Stimulated activated CD4-positive, alpha-beta T cell treated with anti-CD3 and anti-CD28 coated beads, Interleukin-4, amount 100 ng/mL, for 24 hours (primary cell): ENCODE results near the gene PSMC5.

Source experiments
- DNase-seq: peaks from one replicate; pipeline ENCODE4 v3.0.0-alpha.2; 2020

Gene PSMC5

DNA sequence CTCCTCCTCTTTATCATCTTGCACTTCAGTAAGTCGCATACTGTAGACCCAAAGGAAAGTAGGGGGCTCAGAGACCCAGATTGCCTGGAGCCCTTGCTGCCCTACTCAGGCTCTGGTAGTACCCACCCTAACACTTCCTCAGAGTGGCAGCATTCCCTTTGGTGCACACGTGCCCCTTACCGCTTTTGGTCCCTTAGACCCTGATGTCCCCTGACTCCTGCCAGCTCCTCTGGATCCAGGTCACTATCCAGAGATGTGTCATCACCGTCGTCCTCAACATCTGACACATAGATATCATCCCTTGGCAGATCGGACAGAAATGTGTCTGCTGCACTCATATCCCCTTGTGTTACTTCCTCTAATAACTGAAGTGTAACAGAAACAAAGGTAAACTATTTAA is 5.4 kb upstream of the PSMC5 start:
- no peak for DNase-seq

DNA sequence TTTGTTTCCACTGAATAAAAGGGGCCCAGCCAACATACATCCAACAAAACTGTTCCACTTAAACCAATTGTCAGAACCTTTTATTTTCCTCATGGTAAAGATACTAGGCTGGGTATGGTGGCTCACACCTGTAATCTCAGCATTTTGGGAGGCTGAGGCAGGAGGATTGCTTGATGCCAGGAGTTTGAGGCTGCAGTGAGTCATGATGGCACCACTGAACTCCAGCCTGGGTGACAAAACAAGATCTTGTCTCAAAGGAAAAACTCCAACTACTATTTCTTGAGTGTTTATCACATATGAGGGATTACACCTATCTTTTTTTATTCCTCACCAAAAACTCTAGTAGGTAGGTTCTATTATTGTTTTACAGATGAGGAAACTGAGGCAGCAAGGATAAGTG is 4.7 kb upstream of the PSMC5 start:
- DNase-seq: no peak

DNA sequence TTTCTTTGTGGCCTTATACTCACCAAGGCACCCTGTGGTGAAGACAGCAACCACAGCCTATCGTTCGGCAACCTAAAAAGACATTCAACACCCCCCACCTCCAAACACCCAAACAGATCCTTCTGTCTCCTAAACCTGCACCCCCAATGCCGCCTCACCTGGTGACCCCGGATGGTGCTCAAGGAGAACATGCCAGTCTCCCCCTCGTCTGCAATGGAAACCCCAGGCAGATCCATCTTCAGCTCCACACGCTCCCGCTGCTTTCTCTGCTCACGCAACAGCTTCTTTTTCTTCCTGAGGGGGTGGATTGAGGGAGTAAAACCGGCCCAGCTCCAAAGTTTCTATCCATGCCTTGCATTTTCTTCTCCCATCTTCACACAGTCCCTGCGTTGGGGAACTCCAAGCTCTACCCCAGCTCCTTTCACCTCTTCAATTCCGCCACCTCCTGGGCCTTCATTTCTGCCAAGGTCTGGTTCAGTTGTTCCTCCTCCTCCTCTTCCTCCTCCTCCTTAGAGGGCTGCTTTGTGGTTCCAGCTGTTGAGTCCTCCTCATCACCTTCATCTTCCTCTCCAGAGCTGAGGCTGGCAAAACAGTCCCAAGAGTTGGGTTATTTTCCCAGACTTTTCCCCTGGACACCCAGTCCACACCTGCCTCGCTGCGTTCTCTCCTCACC is 3.4 kb upstream of the PSMC5 start:
- no peak for DNase-seq

DNA sequence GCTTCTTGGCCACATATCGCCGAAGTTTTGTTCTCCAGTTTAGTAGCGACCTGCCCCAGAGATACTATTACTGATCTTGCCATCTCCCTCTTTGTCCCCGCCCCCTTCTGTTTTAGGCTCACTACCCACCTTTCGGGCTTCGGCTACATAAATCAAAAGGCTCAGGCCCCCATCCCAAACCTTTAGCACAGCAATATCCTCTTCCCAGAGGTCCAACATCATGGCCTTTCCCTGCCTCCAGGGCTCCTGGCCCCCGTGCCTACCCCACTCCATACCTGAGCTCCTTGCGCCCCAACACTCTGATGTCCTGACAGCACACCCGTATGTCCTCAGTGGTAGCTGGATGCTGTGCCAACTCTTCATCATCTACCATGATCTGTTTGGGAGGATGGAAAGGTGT is 2.9 kb upstream of the PSMC5 start:
- DNase-seq: no peak

DNA sequence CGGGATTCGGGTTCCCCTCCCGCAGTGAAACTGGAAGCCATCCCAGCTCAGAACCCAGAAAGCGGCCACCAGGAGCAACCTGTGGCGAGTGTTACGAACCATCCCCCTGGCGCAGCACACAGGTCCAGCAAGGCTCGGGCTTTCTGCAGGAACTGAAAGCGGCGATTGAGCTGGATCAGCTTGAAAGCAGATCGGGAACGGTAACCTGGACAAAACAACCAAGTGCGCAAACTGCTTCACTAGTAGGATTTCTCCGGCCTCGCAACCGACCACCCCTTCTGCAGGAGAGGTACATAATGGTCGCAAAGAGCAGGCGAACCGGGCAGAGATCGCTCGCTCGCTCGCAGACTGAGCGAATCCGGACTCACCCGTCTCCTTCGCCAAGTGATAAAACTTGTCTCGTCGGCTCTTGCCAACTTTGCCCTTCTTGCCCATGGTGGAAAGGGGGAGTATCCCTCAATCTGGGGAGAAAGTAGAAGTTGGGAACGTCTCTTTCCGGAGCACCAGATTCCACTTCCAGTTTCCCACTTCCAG is 696 bp upstream of the PSMC5 start:
- DNase-seq: no peak

DNA sequence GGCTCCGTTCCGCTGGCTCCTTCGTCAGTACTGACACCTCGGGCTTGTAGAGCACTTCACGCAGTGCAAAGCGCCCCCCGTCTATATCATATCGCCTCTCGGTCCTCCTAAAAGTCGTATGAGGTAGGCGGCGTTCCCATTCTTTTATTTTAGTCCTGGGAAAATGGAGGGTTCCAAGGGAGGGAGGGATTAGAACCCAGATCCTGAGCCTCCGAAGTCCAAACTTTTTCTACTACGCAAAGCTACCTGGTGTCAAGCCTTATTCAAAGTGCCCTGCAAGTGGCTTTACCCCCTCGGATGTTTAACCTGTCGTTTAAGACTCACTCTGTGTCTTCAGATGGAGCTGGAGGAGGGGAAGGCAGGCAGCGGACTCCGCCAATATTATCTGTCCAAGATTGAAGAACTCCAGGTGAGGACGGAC is 580 bp downstream of the PSMC5 start:
- DNase-seq: no peak

DNA sequence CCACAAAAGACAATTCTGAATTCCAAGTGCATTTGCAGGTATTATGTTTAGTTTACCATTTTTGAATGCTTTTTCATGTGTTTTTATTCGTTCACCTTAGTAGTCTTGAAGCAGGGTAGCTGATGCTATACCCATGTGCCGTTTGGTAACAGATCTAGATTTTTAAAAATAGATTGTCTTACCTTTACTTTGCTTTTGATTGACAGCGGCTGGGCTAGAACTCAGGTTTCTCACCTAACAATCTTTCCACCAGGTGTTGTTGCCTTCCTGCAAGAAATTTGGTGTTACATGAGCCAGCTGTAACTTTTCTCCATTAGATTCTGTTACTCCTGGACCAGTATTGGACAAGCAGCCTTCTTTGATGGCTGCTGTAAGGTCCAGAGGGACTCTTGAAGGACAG is 1.7 kb downstream of the PSMC5 start:
- DNase-seq: no peak

DNA sequence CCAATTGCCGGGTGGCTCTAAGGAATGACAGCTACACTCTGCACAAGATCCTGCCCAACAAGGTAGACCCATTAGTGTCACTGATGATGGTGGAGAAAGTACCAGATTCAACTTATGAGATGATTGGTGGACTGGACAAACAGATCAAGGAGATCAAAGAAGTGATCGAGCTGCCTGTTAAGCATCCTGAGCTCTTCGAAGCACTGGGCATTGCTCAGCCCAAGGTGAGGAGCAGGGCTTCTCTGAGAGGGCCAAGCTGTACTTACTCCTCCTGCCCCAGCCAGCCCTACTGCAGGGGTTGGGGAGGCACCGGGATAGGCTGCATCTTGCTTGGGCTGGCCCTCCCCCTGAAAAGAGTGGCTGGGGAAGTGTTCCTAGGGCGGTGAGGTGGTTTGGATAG is 3.0 kb downstream of the PSMC5 start:
- no peak for DNase-seq

DNA sequence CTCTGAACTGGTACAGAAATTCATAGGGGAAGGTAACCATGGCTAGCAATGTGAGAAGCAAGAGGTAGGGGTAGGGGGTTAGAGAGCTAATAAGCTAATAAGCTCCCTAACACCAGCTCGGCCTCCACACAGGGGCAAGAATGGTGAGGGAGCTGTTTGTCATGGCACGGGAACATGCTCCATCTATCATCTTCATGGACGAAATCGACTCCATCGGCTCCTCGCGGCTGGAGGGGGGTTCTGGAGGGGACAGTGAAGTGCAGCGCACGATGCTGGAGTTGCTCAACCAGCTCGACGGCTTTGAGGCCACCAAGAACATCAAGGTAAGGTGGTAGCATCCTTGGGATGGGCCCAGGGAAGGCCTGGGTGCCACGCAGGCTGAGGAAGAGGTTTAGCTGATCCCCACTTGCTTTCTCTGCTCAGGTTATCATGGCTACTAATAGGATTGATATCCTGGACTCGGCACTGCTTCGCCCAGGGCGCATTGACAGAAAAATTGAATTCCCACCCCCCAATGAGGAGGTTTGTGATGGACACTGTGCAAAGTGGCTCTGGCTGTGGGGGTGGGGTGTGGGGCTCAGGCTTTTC is 3.8 kb downstream of the PSMC5 start:
- no peak for DNase-seq

DNA sequence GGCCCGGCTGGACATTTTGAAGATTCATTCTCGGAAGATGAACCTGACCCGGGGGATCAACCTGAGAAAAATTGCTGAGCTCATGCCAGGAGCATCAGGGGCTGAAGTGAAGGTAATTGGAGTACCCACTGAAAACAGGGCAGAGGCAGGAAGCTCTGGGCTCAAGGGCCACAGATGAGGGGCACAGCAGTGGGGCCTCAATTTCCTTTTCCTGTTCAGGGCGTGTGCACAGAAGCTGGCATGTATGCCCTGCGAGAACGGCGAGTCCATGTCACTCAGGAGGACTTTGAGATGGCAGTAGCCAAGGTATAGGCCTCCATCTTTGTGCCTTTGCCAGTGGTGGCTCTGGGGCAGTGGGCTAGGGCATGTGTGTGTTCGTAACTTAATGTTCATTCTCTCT is 4.3 kb downstream of the PSMC5 start:
- DNase-seq: no peak

DNA sequence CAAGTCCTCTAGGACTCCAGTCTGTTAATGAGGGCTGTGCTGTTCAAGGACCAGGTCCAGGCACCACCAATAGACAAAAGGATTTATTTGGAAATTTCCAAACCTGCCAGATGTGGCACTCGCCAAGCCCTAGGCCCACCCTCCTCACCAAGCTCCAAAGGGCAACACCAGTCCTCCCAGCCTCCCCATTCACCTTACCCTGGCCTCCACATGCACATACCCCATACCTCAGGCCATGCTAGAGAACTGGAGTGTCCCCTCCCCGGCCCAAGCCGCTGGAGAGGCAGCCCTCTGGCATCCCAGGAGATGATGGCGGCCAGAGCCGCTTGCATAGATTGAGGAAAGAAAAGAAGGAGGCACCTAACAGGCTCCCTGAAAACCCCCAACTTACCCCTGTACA is 4.8 kb downstream of the PSMC5 start:
- DNase-seq: no peak

DNA sequence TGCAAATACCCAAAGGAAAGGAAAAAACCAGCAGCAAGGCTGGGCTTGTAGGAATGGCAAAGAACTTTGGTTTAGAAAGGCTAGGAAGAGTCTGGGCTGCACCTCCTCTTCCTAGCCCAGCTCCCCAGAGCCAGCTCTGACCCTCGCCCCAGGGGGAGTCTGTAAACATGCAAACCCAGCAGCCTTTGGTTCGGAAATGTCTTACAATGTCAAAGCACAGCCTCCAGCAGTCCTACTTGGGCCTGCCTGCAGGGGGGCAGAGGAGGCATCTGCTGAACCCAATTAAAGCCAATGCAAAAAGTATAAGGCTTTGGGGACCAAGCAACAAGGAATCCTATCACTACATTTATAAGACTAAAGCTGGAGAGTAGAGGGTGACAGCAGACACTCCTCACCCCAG is 5.2 kb downstream of the PSMC5 start:
- no peak for DNase-seq

DNA sequence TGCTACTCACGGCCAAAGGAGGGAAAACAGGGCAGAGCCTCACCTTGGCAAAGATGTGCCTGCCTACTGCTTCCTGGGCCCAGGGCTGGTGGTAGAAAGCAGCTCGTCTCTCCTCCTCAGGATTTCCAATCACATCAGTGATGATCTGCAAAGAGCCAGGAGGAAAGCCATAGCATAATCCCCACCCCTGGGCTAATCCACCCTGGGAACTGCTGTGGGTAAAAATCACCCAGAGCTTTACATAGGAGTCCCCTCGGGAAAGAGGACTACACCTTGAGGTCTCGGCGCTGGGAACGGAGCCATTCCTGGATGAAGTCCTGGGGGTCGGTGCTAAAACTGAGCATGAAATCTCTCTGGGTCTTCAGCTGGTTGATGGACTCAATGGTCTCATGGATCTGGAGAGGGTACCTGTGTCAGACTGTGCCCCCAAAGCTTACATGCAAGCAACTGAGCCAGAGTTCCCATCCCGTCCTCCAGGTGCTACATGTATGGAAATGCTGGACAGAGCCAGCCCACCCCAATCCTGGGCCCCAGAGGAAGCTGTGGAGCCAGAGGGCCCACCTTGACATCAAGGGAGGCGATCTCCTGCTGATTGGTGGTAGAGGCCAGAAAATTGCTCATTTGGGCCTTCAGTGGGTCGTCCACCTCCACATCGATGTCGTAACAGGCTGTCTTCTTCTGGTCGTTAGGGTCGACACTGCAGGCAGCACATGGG is 6.0 kb downstream of the PSMC5 start:
- no peak for DNase-seq

DNA sequence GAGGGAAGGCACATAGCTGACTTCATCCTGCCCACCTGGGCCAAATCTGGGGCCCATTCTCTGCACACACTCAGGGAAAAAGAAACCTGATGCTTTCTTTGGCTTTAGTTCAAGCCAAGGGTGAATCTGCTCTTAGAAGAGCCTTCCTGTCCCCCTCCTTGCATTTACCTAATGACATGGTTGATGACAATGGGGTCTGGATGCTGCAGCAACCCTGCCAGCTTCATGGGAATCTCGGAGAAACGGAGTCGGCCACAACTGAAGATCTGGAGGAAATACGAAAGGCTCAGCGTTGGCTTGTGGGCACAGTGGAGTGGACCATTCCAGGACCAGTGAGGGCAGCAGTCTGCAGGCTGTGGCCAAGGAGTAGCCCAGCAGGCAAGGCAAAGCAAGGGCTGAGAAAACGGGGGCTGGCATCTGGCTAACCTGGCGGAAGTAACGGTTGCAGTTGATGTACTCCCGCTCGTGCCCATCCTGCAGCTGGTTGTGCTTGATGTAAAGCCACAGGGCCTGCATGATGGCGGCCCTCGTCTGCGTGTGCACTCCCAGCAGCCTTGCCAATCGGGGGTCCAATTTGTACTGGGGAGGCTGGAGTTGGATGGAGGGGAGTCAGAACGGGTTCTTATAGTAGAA is 6.6 kb downstream of the PSMC5 start:
- DNase-seq: no peak

DNA sequence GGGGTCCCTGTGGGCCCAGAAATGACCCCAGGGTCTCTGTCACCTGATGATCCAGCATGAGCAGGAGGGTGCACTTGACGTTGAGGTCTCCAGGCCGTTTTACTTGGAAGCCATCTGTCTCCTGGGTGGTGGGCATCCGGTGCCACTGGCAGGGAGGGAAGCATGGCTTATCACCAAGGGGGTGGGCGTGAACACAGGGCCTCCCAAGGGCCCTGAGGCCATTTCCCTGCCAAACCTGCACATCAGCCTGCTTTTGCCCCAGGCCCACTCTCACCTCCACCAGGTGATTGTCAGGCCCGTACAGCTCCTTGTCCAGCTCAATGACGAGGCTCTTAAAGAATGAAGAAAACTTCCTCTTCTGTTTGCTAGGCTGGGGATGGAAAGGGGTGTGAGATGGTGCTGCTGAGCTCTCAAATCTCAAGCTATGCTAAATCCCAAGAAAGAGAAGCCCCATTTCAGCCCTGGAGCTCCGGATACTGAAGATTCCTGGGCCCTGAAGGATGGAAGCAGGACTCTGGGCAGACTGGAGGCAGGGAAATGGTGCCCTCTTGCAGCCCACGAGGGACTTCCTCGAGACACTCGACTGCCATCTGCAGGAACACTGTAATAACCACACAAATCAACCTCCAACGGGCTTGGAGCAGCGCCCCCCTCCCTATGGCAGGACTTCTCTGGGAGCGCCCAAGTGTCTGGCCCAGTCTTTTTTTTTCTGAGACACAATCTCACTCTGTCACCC is 7.4 kb downstream of the PSMC5 start:
- DNase-seq: peak; percentile 76

DNA sequence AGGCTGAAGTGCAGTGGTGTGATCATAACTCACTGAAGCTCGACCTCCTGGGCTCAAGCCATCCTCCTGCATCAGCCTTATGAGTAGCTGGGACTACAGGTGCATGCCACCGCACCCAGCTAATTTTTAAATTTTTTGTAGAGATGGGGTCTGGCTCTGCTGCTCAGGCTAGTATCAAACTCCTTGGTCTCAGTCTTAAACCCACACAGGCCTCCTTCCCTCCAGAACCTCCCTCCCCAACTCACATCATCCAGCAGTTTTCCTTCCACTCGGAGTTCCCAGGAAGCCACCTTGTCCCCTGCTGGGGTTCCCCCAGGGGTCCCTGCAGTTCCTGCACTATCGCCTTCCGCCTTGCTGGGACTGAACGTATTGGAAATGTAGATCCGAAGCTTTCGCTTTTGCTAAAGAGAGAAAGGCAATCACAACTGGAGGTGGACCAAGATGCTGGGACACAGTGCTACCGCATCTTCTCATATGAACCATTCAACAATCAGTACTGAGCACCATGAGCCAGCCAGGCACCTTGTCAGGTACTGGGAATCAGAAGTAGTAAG is 8.0 kb downstream of the PSMC5 start:
- DNase-seq: no peak

DNA sequence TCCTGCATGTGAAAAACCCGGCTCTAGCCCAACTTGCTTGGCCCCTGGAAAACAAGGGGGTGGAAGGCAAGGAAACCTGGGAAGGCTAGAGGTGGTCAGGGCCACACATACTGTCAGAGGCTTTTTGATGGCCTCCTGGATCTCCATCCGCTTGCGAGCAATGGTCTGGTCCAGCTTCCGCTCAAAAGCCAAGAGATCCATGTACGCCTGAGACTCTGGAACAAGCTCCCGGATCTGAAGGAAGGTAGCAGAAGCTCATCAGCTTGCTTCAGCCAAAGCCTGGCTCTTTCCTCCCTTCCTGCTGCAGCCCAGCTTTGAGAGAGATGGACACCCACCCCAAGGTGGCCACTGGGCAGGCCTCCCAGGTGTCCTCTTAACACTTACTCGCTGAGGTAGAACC is 9.6 kb downstream of the PSMC5 start:
- DNase-seq: no peak

DNA sequence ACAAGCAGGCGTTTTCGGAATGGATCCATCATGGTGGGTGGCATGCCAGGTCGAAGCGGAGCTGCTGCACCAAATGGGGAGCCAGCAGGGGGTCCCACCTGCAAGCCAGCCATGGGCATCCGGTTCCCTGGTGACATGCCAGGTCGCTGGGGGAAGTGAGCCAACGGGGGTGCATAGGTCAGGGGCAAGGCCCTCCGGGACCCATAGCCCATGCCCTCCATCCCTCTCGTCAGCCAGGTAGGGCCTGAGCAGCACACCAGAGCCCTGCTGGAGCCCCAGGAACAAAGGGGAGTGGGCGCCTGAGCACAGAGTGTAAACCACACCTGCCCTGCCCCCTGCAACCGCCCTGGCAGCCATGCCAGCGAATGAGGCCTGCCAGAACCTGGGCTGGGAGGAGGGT is 10.2 kb downstream of the PSMC5 start:
- DNase-seq: no peak

DNA sequence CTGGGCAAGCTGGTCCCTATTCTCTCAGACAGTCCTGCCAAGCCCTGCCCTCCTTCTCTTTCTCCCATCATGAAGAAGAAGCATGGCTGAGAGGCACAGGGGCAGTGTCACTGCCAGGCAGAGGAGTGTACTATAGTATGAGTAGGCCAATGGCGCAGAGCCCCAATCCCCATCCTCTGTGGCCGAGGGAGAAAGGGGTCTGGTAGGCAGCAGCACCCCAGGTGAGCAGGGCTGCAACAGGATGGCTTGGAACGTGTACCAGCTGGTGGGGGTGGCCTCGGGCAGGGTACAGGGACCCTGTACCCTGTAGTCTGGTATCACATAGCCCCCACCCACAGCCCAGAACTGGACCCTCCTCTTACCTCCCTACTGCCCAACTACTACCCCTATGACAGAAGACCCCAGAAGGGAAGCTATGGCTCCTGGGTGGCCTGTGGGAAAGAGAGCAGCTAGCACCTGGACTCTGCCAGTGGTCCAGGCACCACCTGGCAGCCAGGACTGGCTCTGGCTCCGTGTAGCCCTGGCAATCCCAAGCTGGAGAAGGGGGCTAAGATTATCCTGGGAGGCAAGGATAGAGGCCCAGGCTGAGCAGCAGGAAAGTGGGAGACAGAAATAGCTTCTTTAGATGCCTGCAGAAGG is 10.8 kb downstream of the PSMC5 start:
- no peak for DNase-seq

DNA sequence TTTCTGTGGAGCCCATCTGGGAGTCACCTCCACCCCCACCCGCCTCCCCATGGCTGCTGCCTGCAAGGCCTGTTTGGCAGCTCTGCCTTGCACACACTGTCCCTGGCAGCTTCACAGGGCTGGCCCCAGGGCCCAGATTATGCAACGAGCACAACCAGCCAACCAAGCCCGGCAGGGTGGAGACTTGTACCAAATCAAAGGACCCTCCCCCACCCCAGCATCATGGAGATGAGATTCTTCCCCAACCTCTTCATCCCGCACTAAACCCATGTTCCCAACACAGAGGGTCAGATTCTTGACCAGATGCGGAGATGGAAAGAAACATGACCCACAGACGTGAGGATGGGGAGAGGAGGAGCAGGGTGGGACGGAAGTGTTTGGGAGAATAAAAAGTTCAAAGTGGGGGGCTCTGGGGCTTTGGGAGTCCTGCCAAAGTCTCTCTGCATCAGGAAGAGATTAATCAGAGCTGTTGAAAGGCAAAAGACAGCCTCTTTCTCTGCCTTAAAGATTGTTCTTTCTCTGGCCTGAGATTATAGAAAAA is 11.5 kb downstream of the PSMC5 start:
- no peak for DNase-seq

DNA sequence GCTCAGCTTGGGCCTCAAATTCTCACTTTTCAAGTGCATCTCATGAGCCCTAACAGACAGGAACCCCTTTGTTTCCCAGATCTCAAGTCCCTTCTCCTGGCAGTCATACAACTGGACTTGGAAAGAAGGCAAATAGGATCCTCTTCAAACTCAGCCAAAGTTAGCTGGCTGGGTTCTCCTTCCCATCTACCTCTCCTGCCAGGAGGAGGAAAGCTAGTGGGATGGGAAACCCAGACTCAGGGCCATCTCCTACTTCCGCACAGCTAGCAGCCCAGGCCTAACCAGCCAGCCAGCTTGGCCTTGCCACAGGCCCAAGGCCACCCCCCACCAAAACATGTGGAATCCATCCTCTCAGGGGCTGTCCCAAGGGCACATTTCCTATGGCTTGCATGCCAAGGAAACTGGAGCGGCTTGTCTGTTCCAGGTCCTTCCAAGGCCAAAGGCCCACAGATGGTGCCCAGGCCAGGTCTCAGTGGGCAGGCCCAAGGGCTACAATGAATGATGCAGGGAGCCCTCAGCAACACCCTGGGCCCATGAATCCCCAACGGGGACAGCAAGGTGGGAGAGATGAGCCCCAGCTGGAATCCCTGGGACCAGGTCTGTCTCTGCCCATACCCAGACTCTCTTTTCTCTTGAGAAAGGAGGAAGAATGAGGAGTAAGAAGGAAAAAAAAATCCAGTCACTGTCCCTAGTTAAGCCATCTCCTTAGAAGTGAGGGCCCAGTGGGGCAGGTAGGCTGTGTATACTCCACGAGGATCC is 13.5 kb downstream of the PSMC5 start:
- DNase-seq: no peak
